ENCODE results near the gene WBP2. TPM values are rescaled to one million over a fixed set of nuclear protein-coding genes. Genes with fewer than 3 reads are reported as not detected.

The WBP2 gene
- total and polyA plus RNA-seq, 2 of the 13 experiments (the other 11 are each of a cell fraction or from before 2014, with no cell fraction given) = 29.2 to 29.5 TPM

GRCh38 chr17:75873587-75874322, 18.6 kb upstream of the WBP2 start:
- CTCF ChIA-PET (ENCODE audit: low intra/inter-chr PET ratio, low total read pairs) = no interaction called here
- no peak for ATAC-seq
- H3K79me2 ChIP-seq (ENCODE audit: insufficient read depth, low read length) = peaks cover 30% of the 10 kb centered on the region
- no peaks in the 10 kb centered on the region; the same call in 1 of the 2 replicates for H4K20me1 ChIP-seq (ENCODE audit: insufficient read depth, low read length)
- no peaks in the 10 kb centered on the region for H3K27me3 ChIP-seq (ENCODE audit: control insufficient read depth in 1 of 2, insufficient read depth in 2 of 2, low read length in 2 of 2)
- H3K4me3 ChIP-seq (replicated peaks in 1 of 3; ENCODE audit: insufficient read depth in 1 of 3, low read depth in 2 of 3, low read length in 3 of 3) = no peak overlapping the region
- POLR2A ChIA-PET = interaction anchor here (0.8 to 13.8 kb wide), 16 partner anchors 9 to 378 kb away, joined by 3 to 454 read pairs (median 10); partner anchors contain the start of genes ACOX1, GALK1, MRPL38 and TEN1
- H3K36me3 ChIP-seq (replicated peaks in 1 of 2; ENCODE audit: control insufficient read depth in 1 of 2, insufficient read depth in 2 of 2, low read length in 2 of 2) = peaks cover 3 to 18% of the 10 kb centered on the region in 2 experiments; a peak in 4 of 5 replicates
- WGBS (ENCODE audit: low lambda C conversion rate) = 88% methylated on average over 11 of the region's 11 CpGs
- peaks cover 78% of the 10 kb centered on the region for H3K4me1 ChIP-seq (ENCODE audit: insufficient read depth, low read length)
- H2AFZ ChIP-seq (ENCODE audit: low read length) = no peak overlapping the region
- no peaks in the 10 kb centered on the region for H3K9me3 ChIP-seq (ENCODE audit: low read length)
- no peak for DNase-seq (ENCODE audit: low spot score)
- in situ Hi-C loops (cut with HindIII; ENCODE audit: extremely low pct_ligation_motif_present, low pct_unique_long_range_greater_than_20kb) (no loop called here), intact Hi-C loops (cut with micrococcal nuclease; ENCODE audit: unreplicated experiment) (no loop called here)
- H3K4me2 ChIP-seq (ENCODE audit: low read depth, low read length) = peak overlapping the region; percentile 88
- no TSS peak for BruUV-seq (replicated peaks)
- H3K9ac ChIP-seq (ENCODE audit: insufficient read depth, low read depth, low read length) = peak overlapping the region; percentile 80
- peak overlapping the region; percentile 97 for H3K27ac ChIP-seq (ENCODE audit: extremely low read length, insufficient read depth, low read length)
- no peak for FAIRE-seq
- TF ChIP-seq ISL2 (CRISPR knock-in tag; IDR thresholded peaks at IDR 0.05) (0 out of 2 replicates have a peak, but pooled peaks have one; percentile 14), EED (CRISPR knock-in tag; IDR thresholded peaks at IDR 0.05) (no peak), ZC3H13 (CRISPR knock-in tag; IDR thresholded peaks at IDR 0.05) (peak; percentile 87), BRCA1 (CRISPR knock-in tag; IDR thresholded peaks at IDR 0.05) (no peak), PCBP1 (IDR thresholded peaks at IDR 0.05; ENCODE audit: borderline replicate concordance, low read depth, low read length) (0 out of 2 replicates have a peak, but pooled peaks have one; percentile 20), ZNF501 (CRISPR knock-in tag; IDR thresholded peaks at IDR 0.05) (peak; percentile 10; the same call in 1 of the 2 replicates), PRDM10 (CRISPR knock-in tag; IDR thresholded peaks at IDR 0.05; ENCODE audit: low read depth) (0 out of 2 replicates have a peak, but pooled peaks have one; percentile 16), SNAPC4 (CRISPR knock-in tag; IDR thresholded peaks at IDR 0.05) (0 out of 2 replicates have a peak, but pooled peaks have one; percentile 6), SSRP1 (CRISPR knock-in tag; IDR thresholded peaks at IDR 0.05) (0 out of 2 replicates have a peak, but pooled peaks have one; percentile 30), ZNF572 (CRISPR knock-in tag; IDR thresholded peaks at IDR 0.05) (peak; percentile 67; the same call in 1 of the 2 replicates), PBX2 (CRISPR knock-in tag; IDR thresholded peaks at IDR 0.05) (no peak), POLR2G (IDR thresholded peaks at IDR 0.05; ENCODE audit: low read depth, low read length) (0 out of 2 replicates have a peak, but pooled peaks have one; percentile 12), HNRNPLL (IDR thresholded peaks at IDR 0.05; ENCODE audit: low read depth, low read length, poor library complexity, severe bottlenecking) (peak; percentile 14)

Data from HepG2 (cell line).